ENCODE measurements around the gene NBAS.
"Not testable (repeated sequence)": the region's sequence is repeated elsewhere in the genome, so short reads cannot be mapped to it uniquely, and the experiment has no call there.

The NBAS gene

GRCh38 chr2:15323227-15323626 lies 237.9 kb downstream of the NBAS start:
- Histone ChIP-seq H3K36me3 (ENCODE audit: insufficient read depth, low read length) (no peaks in the 10 kb centered on the region; the same call in 1 of the 2 replicates), H3K4me1 (ENCODE audit: insufficient read depth, low read length) (no peaks in the 10 kb centered on the region), H3K9me3 (ENCODE audit: control insufficient read depth, insufficient read depth, low read length) (no peaks in the 10 kb centered on the region), H3K9ac (ENCODE audit: low read depth, low read length) (no peak overlapping the region)

- H3K36me3 ChIP-seq (ENCODE audit: insufficient read depth, low read length); H3K4me1 ChIP-seq (ENCODE audit: insufficient read depth, low read length); H3K9me3 ChIP-seq (ENCODE audit: control insufficient read depth, insufficient read depth, low read length); H3K9ac ChIP-seq (ENCODE audit: low read depth, low read length): not testable (repeated sequence)
These were observed 239.7 kb downstream of the NBAS start for GRCh38 chr2:15321481-15321880.

GRCh38 chr2:15316370-15316814 lies 244.7 kb downstream of the NBAS start:
- Histone ChIP-seq H3K9ac (ENCODE audit: low read depth, low read length) (no peak overlapping the region), H3K4me1 (ENCODE audit: insufficient read depth, low read length) (peaks cover 3% of the 10 kb centered on the region; the same call in 1 of the 2 replicates), H3K9me3 (ENCODE audit: control insufficient read depth, insufficient read depth, low read length) (no peaks in the 10 kb centered on the region), H3K36me3 (ENCODE audit: insufficient read depth, low read length) (no peaks in the 10 kb centered on the region)

GRCh38 chr2:15315411-15315810 lies 245.7 kb downstream of the NBAS start:
- no peaks in the 10 kb centered on the region for H3K9me3 ChIP-seq (ENCODE audit: control insufficient read depth, insufficient read depth, low read length)
- no peak overlapping the region for H3K9ac ChIP-seq (ENCODE audit: low read depth, low read length)
- H3K36me3 ChIP-seq (ENCODE audit: insufficient read depth, low read length), result no peaks in the 10 kb centered on the region
- H3K4me1 ChIP-seq (ENCODE audit: insufficient read depth, low read length), result peaks cover 3% of the 10 kb centered on the region; the same call in 1 of the 2 replicates

GRCh38 chr2:15313657-15314056 lies 247.5 kb downstream of the NBAS start:
- Histone ChIP-seq H3K9me3 (ENCODE audit: control insufficient read depth, insufficient read depth, low read length) (no peaks in the 10 kb centered on the region), H3K9ac (ENCODE audit: low read depth, low read length) (no peak overlapping the region), H3K4me1 (ENCODE audit: insufficient read depth, low read length) (peaks cover 3% of the 10 kb centered on the region; the same call in 1 of the 2 replicates), H3K36me3 (ENCODE audit: insufficient read depth, low read length) (no peaks in the 10 kb centered on the region)

- Histone ChIP-seq H3K4me1 (ENCODE audit: insufficient read depth, low read length) (peaks cover 3% of the 10 kb centered on the region; the same call in 1 of the 2 replicates), H3K9ac (ENCODE audit: low read depth, low read length) (no peak overlapping the region), H3K9me3 (ENCODE audit: control insufficient read depth, insufficient read depth, low read length) (no peaks in the 10 kb centered on the region), H3K36me3 (ENCODE audit: insufficient read depth, low read length) (no peaks in the 10 kb centered on the region)
These were observed 249.2 kb downstream of the NBAS start for GRCh38 chr2:15311926-15312325.

- Histone ChIP-seq H3K9me3 (ENCODE audit: control insufficient read depth, insufficient read depth, low read length) (no peaks in the 10 kb centered on the region), H3K36me3 (ENCODE audit: insufficient read depth, low read length) (no peaks in the 10 kb centered on the region), H3K9ac (ENCODE audit: low read depth, low read length) (no peak overlapping the region), H3K4me1 (ENCODE audit: insufficient read depth, low read length) (no peaks in the 10 kb centered on the region)
These were observed 249.8 kb downstream of the NBAS start for GRCh38 chr2:15311201-15311907.

GRCh38 chr2:15307526-15307925 lies 253.6 kb downstream of the NBAS start:
- H3K9me3 ChIP-seq (ENCODE audit: control insufficient read depth, insufficient read depth, low read length), result no peaks in the 10 kb centered on the region
- H3K36me3 ChIP-seq (ENCODE audit: insufficient read depth, low read length), result no peaks in the 10 kb centered on the region
- H3K9ac ChIP-seq (ENCODE audit: low read depth, low read length), result no peak overlapping the region
- H3K4me1 ChIP-seq (ENCODE audit: insufficient read depth, low read length), result no peaks in the 10 kb centered on the region

- no peaks in the 10 kb centered on the region for H3K4me1 ChIP-seq (ENCODE audit: insufficient read depth, low read length)
- H3K36me3 ChIP-seq (ENCODE audit: insufficient read depth, low read length), result peaks cover 4% of the 10 kb centered on the region; the same call in 1 of the 2 replicates
- H3K9ac ChIP-seq (ENCODE audit: low read depth, low read length), result no peak overlapping the region
- no peaks in the 10 kb centered on the region for H3K9me3 ChIP-seq (ENCODE audit: control insufficient read depth, insufficient read depth, low read length)
These were observed 254.4 kb downstream of the NBAS start for GRCh38 chr2:15306706-15307105.

- peaks cover 4% of the 10 kb centered on the region; the same call in 1 of the 2 replicates for H3K36me3 ChIP-seq (ENCODE audit: insufficient read depth, low read length)
- H3K9me3 ChIP-seq (ENCODE audit: control insufficient read depth, insufficient read depth, low read length), result no peaks in the 10 kb centered on the region
- no peak overlapping the region for H3K9ac ChIP-seq (ENCODE audit: low read depth, low read length)
- H3K4me1 ChIP-seq (ENCODE audit: insufficient read depth, low read length), result no peaks in the 10 kb centered on the region
These were observed 257.3 kb downstream of the NBAS start for GRCh38 chr2:15303874-15304273.

- Histone ChIP-seq H3K4me1 (ENCODE audit: insufficient read depth, low read length) (no peaks in the 10 kb centered on the region), H3K36me3 (ENCODE audit: insufficient read depth, low read length) (peaks cover 4% of the 10 kb centered on the region; the same call in 1 of the 2 replicates), H3K9me3 (ENCODE audit: control insufficient read depth, insufficient read depth, low read length) (no peaks in the 10 kb centered on the region), H3K9ac (ENCODE audit: low read depth, low read length) (no peak overlapping the region)
These were observed 259.0 kb downstream of the NBAS start for GRCh38 chr2:15302154-15302553.

- Histone ChIP-seq H3K9ac (ENCODE audit: low read depth, low read length) (no peak overlapping the region), H3K9me3 (ENCODE audit: control insufficient read depth, insufficient read depth, low read length) (no peaks in the 10 kb centered on the region), H3K4me1 (ENCODE audit: insufficient read depth, low read length) (no peaks in the 10 kb centered on the region), H3K36me3 (ENCODE audit: insufficient read depth, low read length) (peaks cover 4% of the 10 kb centered on the region; the same call in 1 of the 2 replicates)
These were observed 260.2 kb downstream of the NBAS start for GRCh38 chr2:15300624-15301573.

- H3K36me3 ChIP-seq (ENCODE audit: insufficient read depth, low read length), result peaks cover 4% of the 10 kb centered on the region; the same call in 1 of the 2 replicates
- H3K9me3 ChIP-seq (ENCODE audit: control insufficient read depth, insufficient read depth, low read length), result no peaks in the 10 kb centered on the region
- no peak overlapping the region for H3K9ac ChIP-seq (ENCODE audit: low read depth, low read length)
- H3K4me1 ChIP-seq (ENCODE audit: insufficient read depth, low read length), result no peaks in the 10 kb centered on the region
These were observed 261.1 kb downstream of the NBAS start for GRCh38 chr2:15299904-15300520.

- H3K36me3 ChIP-seq (ENCODE audit: insufficient read depth, low read length), result peaks cover 4% of the 10 kb centered on the region; the same call in 1 of the 2 replicates
- no peak overlapping the region for H3K9ac ChIP-seq (ENCODE audit: low read depth, low read length)
- H3K4me1 ChIP-seq (ENCODE audit: insufficient read depth, low read length), result no peaks in the 10 kb centered on the region
- H3K9me3 ChIP-seq (ENCODE audit: control insufficient read depth, insufficient read depth, low read length), result no peaks in the 10 kb centered on the region
These were observed 262.4 kb downstream of the NBAS start for GRCh38 chr2:15298770-15299169.

Data from ES-I3 (cell line).